NCI-H748 (cell line): ENCODE data around the gene ETV4.

Experiments
- DNase-seq: peaks from one replicate; lab custom pipeline; 2025; ENCODE audit not compliant: unreplicated experiment; lab: John Stamatoyannopoulos, UW

The ETV4 gene

DNA sequence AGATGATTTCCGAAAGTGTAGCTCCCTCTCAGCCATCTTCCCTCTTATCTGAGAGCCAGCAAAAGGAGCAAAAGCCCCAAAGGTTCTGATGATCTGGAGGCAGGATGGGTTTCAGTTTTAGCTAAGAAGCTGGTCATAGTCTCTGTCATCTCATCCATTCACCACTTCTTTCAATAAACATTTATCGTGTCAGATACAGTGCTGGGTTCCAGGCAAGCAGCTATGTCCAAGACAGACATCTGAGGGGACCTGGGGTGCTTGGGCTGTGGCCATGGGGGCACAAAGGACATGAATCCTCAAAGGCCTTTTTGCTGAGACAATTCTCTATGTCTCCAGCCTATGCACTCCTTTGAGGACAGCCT, 1.0 kb upstream of the ETV4 start:
- DNase-seq: no peak

DNA sequence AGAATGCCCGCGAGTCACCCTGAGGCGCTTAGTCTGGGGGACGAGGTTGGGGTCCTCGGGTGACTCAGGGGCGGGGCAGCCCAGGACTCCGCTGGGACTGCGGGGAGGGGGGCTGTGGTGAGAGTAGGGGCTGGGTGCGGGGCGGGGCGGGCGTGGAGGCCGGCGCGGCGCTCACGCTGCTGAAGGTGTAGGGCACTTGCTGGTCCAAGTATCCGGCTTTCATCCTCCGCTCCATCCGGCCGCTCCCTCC, 832 bp downstream of the ETV4 start:
- no peak for DNase-seq

DNA sequence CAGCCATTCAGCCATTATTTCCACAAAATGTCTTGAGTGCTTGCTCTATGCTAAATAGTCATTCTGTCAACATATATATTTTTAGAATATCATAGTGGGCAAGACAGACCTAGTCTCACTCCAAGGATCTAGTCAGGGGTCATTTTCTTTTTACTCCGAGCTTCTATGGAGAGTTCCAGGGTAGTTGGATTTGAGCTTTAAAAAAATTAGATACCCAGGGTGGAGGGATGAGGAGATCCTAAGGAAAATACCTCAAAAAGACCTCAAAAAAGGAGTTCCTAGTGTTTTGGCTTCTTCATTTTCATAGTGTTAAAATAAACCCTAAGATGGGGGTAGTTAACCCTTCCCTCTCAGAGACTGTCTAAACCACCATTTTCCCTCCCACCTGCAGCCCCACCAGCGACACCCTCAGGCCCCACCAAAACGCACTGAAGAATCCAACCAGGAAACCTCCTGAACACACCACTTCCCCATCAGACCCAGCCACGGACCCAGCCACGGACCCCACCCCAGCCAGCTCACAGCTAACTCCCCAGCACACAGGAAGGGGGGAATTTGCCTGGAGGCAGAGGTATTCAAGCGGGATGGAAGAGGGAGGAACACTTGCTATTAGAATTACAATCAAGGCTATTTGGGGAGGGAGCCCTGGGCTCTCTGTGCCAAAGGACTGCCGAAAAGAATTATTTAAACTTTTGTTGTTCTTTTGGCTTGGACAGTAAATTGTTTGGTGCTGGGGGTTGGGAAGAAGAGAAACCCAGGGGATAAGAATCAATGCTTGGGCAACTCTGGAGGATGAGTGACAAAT, 2.2 kb downstream of the ETV4 start:
- peak; percentile 57 for DNase-seq

DNA sequence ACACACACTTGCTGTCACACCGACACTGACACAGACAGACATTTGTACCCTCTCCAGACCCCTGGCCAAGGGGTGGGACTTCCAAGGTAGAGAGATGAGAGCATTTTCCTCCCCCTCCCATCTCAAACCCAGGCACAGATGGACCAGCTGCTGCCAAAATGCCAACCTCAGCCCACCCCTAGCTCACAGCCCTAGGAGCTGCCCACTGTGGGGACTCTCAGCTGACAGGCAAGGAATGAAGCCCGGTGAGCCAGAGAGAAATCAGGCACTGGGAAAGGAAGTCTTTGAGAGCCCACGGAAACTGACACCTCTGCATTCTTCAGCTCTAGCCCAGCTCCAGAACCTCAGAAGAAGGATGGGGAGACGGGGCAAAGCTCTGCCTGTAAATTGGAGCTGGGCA, 2.8 kb downstream of the ETV4 start:
- DNase-seq: no peak

- DNase-seq: no peak
Observed at GRCh38 chr17:43542859-43543258, 3.3 kb downstream of the ETV4 start.

DNA sequence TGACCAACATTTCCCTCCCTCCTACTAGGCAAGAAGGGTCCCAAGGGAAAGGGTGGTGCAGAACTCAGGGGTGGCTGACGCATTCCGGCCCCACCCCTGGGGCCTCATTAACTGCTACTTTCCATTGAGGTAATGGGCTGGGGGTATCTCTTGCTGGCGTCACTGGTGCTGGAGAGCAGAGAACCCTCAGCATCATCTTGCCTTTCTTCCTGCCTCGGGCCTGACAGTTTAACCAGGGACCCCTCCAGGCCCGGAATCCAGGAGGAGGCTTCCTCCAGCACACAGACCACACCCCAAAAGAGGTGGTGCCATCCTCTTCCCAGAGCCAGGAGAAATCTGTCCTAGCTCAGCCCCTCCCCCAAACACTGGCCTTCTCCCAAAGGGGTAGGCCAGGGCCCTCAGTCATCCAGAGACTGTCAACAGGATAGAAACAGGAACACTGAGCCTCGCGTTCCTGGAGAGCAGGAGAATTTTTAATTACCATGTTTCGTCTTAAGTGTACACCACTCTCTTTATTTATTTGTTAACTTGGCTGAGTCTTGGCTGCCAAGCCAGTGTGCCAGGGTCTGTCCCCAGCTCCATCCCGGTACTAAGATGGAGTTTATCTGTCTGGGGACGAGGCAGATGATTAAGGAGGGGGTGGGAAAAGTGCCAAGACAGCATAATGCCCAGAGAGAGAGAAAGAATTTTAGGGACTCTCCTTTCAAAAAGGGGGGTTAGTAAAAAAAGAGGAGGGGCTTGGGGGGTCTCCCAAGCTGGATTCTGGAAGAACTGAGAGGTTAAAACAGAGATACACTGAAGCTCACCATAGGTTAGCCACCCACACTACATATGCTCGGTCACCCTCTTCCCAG, 5.1 kb downstream of the ETV4 start:
- no peak for DNase-seq

- DNase-seq: peak; percentile 47
Observed at GRCh38 chr17:43536236-43536992, 9.7 kb downstream of the ETV4 start.

- no peak for DNase-seq
Observed at GRCh38 chr17:43534909-43535308, 11.2 kb downstream of the ETV4 start.

- no peak for DNase-seq
Observed at GRCh38 chr17:43533699-43534098, 12.4 kb downstream of the ETV4 start.

GRCh38 chr17:43532581-43532980, 13.6 kb downstream of the ETV4 start:
- DNase-seq: no peak

- DNase-seq: no peak
Observed at GRCh38 chr17:43531955-43532354, 14.2 kb downstream of the ETV4 start.

GRCh38 chr17:43531082-43531378, 15.1 kb downstream of the ETV4 start:
- no peak for DNase-seq

DNA sequence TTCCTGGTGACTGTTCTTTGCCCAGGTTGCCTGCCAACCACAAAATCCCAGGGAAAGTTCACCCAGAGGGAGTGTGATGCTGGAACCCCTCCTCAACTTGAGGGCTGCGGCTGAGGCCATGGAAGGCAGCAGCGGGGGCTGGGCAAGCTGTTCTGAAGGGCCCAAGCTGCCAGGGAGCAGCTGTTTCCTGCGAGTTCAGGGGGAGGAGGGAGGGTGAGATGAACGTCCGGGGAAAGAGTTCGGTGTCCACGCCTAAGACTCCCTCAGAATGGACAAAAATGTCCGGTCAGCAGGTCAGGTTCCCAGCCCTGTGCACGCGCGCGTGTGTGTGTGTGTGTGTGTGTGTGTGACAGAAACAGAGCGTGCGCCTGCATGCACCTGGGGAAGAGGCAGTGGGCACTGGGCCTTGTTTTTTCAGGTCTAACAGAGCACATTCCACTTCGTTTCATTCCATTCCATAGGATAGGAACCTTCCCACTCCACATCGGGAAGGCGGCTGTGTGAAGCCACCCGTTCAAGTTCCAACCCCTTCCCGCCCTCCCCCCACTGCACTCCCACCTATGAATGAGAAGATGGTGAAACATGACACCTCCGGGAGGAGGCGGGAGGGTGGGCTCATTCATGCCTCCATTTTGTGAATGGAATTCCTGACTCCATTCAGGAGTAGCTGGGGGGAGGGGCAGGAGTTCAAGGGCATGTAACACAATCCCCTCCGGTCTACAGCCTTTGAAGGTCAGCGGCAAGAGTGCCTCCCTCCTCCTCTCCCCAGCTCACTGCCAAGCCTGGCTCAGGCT, 15.7 kb downstream of the ETV4 start:
- DNase-seq: peak; percentile 94

DNA sequence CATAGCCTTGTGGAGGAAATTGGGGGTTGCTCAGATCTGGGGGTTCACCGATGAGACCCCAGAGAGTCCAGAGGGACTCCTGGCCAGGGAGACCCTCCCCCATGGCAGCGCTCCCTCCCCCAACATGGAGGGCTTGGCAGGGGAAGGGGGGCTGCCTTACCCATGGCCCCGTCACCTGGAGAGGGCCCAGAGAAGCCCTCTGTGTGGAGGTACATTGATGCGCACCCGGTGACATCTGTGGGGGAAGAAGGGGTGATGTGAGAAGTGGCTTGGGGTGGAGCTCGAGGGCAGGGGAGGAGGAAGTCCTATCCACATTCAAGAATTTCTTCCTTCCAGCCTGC, 16.2 kb downstream of the ETV4 start:
- DNase-seq: no peak

GRCh38 chr17:43528988-43529814, 16.9 kb downstream of the ETV4 start:
- DNase-seq: no peak

DNA sequence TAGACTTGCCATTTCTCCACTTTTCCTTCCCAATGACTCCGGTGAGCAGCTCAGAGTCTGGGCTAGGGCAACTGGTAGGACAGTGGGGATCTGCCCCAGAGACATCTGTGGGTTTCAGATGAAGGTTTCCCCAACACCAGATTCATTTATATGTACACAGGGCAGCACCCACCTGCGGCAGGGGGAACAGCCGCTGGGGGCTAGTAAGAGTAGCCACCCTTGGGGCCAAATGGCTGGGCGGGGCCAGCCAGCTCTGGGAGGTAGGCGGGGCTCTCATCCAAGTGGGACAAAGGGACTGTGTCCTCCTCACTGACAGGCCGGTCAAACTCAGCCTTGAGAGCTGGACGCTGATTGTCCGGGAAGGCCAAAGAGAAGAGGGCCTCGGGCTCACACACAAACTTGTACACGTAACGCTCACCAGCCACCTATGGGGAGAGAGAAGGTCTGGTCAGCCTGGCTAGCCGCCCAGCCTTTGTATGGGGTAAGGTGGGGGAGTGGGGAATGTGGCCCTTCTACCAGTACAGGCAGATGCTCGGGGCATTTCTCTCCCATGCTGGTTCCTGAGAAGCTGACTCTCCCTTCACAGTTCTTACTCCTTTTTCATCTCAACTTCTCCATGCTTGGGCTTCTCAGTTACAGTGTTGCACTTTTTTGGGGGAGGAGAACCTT, 17.7 kb downstream of the ETV4 start:
- DNase-seq: no peak

GRCh38 chr17:43526886-43527648, 19.1 kb downstream of the ETV4 start:
- no peak for DNase-seq

GRCh38 chr17:43524945-43525575, 21.1 kb downstream of the ETV4 start:
- no peak for DNase-seq

GRCh38 chr17:43521389-43521788, 24.8 kb downstream of the ETV4 start:
- no peak for DNase-seq
